Omental fat pad (tissue), 4 donors: ENCODE results near the gene CDH9. TPM values are rescaled to one million over a fixed set of nuclear protein-coding genes. Genes with fewer than 3 reads are reported as not detected.

Experiments used
- ATAC-seq: fragments of 150-250 bp; one replicate; pipeline ENCODE4 v1.9.1; 2016; ENCODE audit warnings: mild to moderate bottlenecking, moderate library complexity; ENCODE audit not compliant: low FRiP score
- DNase-seq: peaks from one replicate; pipeline ENCODE4 v3.0.0-alpha.2; 2019; ENCODE audit warnings: low spot score
- CTCF ChIP-seq, 3 donors: fragments of 450-650 bp; IDR thresholded peaks; one replicate each; pipeline ENCODE4 v1.5.1; 2016 to 2017; ENCODE audit warnings: antibody characterized with exemption in 3 of 3, mild to moderate bottlenecking in 3 of 3, moderate library complexity in 2 of 3
- total RNA-seq, 4 donors: library from RNA; depleted of rRNA; stranded (reverse); fragments of >200 nt; gene quantifications; one replicate each; pipeline ENCODE4 v1.1.0, GENCODE V29; 2016

CDH9 gene
- total RNA-seq, 4 donors from 2014 or later, result not detected

GRCh38 chr5:26903469-26903868 is 134.9 kb downstream of the CDH9 start:
- ATAC-seq, result no peak

GRCh38 chr5:26894719-26895263 is 143.6 kb downstream of the CDH9 start:
- TF ChIP-seq CTCF (IDR thresholded peaks at IDR 0.05), result no peak
- ATAC-seq (no peak), DNase-seq (no peak)

More at GRCh38 chr5:26903469-26903868, 134.9 kb downstream of the CDH9 start:
- DNase-seq, result no peak
- no peak for TF ChIP-seq CTCF (IDR thresholded peaks at IDR 0.05)

GRCh38 chr5:26893078-26893477 is 145.3 kb downstream of the CDH9 start:
- TF ChIP-seq CTCF (IDR thresholded peaks at IDR 0.05), result no peak
- no peak for ATAC-seq
- DNase-seq, result no peak

GRCh38 chr5:26889815-26890214 is 148.6 kb downstream of the CDH9 start:
- DNase-seq (no peak), ATAC-seq (no peak)
- no peak for TF ChIP-seq CTCF (IDR thresholded peaks at IDR 0.05)

- TF ChIP-seq CTCF (IDR thresholded peaks at IDR 0.05), result no peak
- DNase-seq (no peak), ATAC-seq (no peak)
These were observed 153.9 kb downstream of the CDH9 start for GRCh38 chr5:26884481-26884880.

GRCh38 chr5:26883375-26883774 is 155.0 kb downstream of the CDH9 start:
- no peak for DNase-seq
- no peak for ATAC-seq
- TF ChIP-seq CTCF (IDR thresholded peaks at IDR 0.05), result no peak

- DNase-seq (no peak), ATAC-seq (no peak)
- TF ChIP-seq CTCF (IDR thresholded peaks at IDR 0.05), result no peak
These were observed 156.5 kb downstream of the CDH9 start for GRCh38 chr5:26881901-26882300.
